ENCODE results near the gene HOXB3.

DNA sequence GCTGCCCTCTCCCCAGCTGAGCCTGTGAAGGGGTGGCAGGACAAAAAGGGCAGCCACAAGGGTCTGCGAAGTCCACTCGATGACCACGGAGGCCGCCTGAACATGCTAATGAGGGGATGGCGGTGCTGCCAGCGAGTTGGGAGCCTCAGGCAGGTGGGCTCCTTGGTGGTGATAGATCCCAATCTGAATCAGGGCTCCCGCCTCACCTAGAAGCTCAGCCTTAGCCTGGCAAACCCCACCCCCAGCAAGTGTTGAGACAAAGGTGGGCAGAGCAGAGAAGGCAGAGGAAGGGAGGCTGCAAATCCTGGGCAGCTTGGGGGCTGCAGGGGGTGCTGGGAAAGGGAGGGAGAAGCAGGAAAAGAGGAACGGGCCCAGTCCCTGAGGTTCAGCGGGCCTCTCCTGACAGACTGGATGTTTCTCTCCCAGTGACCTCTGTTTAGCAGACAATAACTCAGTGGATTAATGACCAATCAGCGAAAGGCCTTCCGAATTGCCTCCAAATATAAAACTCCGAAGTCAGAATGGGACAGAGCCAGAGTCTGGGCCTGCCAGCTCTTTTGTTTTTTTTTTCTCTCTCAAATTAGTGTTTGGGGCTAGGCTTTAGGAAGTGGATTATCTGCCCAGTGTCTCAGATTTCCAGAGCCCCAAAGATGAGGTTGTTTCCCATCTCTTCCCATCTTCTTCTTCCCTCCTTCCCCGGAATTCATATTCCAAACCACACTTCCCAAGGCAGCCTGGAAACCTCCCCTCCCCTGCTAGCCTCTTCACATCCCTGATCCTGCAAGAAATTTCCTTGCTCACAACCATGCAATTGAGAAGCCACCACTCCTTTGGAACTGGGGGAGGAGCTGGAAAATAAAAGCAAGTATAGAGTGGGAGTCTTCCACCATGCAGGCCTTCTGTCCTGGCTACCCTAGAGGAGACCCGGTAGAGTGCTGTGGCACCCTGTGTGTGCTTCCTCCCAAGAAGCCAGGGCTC lies 29.9 kb downstream of the HOXB3 start:
- no peak for TF ChIP-seq MXI1 (conservative IDR thresholded peaks at IDR 0.05; ENCODE audit: poor library complexity, severe bottlenecking)
- TF ChIP-seq, protein P1, sequence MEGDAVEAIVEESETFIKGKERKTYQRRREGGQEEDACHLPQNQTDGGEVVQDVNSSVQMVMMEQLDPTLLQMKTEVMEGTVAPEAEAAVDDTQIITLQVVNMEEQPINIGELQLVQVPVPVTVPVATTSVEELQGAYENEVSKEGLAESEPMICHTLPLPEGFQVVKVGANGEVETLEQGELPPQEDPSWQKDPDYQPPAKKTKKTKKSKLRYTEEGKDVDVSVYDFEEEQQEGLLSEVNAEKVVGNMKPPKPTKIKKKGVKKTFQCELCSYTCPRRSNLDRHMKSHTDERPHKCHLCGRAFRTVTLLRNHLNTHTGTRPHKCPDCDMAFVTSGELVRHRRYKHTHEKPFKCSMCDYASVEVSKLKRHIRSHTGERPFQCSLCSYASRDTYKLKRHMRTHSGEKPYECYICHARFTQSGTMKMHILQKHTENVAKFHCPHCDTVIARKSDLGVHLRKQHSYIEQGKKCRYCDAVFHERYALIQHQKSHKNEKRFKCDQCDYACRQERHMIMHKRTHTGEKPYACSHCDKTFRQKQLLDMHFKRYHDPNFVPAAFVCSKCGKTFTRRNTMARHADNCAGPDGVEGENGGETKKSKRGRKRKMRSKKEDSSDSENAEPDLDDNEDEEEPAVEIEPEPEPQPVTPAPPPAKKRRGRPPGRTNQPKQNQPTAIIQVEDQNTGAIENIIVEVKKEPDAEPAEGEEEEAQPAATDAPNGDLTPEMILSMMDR (IDR thresholded peaks at IDR 0.05; ENCODE audit: poor library complexity, severe bottlenecking) = no peak
- no peak for TF ChIP-seq SMC3 (conservative IDR thresholded peaks at IDR 0.05; ENCODE audit: poor library complexity)
- TF ChIP-seq RAD21 (conservative IDR thresholded peaks at IDR 0.05) = no peak

All from neural cell (in vitro differentiated cells).